Activated CD4-positive, alpha-beta T cell treated with anti-CD3 and anti-CD28 coated beads, Interleukin-2, amount 10 ng/mL, durations not matched to agents 7 days and 5 days (primary cell): Measurements from ENCODE around the gene OR2T10. TPM values are rescaled to one million over a fixed set of nuclear protein-coding genes. Genes with fewer than 3 reads are reported as not detected.
"Not testable (repeated sequence)": the region's sequence is repeated elsewhere in the genome, so short reads cannot be mapped to it uniquely, and the experiment has no call there.

Experiments
- CTCF ChIA-PET: fragments of 350-600 bp; sonication (Branson Sonifier 250); formaldehyde crosslinking; loops from one replicate; lab custom pipeline; 2021; ENCODE audit warnings: antibody characterized with exemption; lab: Charles Lee
- POLR2A ChIA-PET: fragments of 350-600 bp; sonication (Branson Sonifier 250); formaldehyde crosslinking; loops from one replicate; lab custom pipeline; 2021; ENCODE audit warnings: antibody characterized with exemption; lab: Charles Lee
- DNase-seq: peaks from one replicate; pipeline ENCODE4 v3.0.0-alpha.2; 2020
- H3K27ac Mint-ChIP-seq: one replicate; pipeline ENCODE4 v1.8.0; 2021; ENCODE audit warnings: mild to moderate bottlenecking, moderate library complexity, mixed read lengths
- H3K27me3 Mint-ChIP-seq: one replicate; pipeline ENCODE4 v1.8.0; 2021; ENCODE audit warnings: mixed read lengths
- H3K36me3 Mint-ChIP-seq: one replicate; pipeline ENCODE4 v1.8.0; 2021; ENCODE audit warnings: low read depth, mixed read lengths
- H3K4me1 Mint-ChIP-seq: one replicate; pipeline ENCODE4 v1.8.0; 2021; ENCODE audit warnings: mixed read lengths
- H3K4me3 Mint-ChIP-seq: one replicate; pipeline ENCODE4 v1.8.0; 2021; ENCODE audit warnings: mild to moderate bottlenecking, moderate library complexity, mixed read lengths
- H3K9me3 Mint-ChIP-seq: one replicate; pipeline ENCODE4 v1.8.0; 2021; ENCODE audit warnings: mixed read lengths
- total RNA-seq, 2 experiments: library from RNA; stranded (reverse); gene quantifications; one replicate each; pipeline ENCODE4 v1.2.3, GENCODE V29; 2021

OR2T10 gene
- not detected for total RNA-seq

GRCh38 chr1:248597589-248597988 lies at the start of gene OR2T10:
Gene OR2T10 (minus strand): TSS chr1:248597700. CDS start chr1:248593768, 3,932 bp downstream.
- Mint-ChIP-seq H3K27ac (no peak within 1 kb of the TSS), H3K36me3 (no peaks in the 10 kb centered on the region), H3K9me3 (no peaks in the 10 kb centered on the region), H3K4me3 (no peak within 1 kb of the TSS), H3K27me3 (peaks cover 3% of the 10 kb centered on the region), H3K4me1 (peaks cover 5% of the 10 kb centered on the region)
- ChIA-PET CTCF (no interaction called here), POLR2A (no interaction called here)
- DNase-seq, result no peak

- H3K27ac Mint-ChIP-seq, DNase-seq, H3K36me3 Mint-ChIP-seq, POLR2A ChIA-PET, H3K27me3 Mint-ChIP-seq, H3K4me3 Mint-ChIP-seq, H3K4me1 Mint-ChIP-seq, H3K9me3 Mint-ChIP-seq, CTCF ChIA-PET: not testable (repeated sequence)
These were observed 47.7 kb upstream of the OR2T10 start, which contains the start of gene OR2T35 for GRCh38 chr1:248645178-248645577. Gene OR2T35 (minus strand): TSS chr1:248645278. CDS start chr1:248639258, 6,020 bp downstream.

- not testable (repeated sequence) for H3K9me3 Mint-ChIP-seq, H3K27me3 Mint-ChIP-seq
These were observed 45.6 kb upstream of the OR2T10 start for GRCh38 chr1:248642971-248643651.

GRCh38 chr1:248641583-248641982 lies 44.1 kb upstream of the OR2T10 start:
- CTCF ChIA-PET, result not testable (repeated sequence)

More at GRCh38 chr1:248642971-248643651, 45.6 kb upstream of the OR2T10 start:
- H3K36me3 Mint-ChIP-seq, H3K4me1 Mint-ChIP-seq, CTCF ChIA-PET, H3K27ac Mint-ChIP-seq, POLR2A ChIA-PET, H3K4me3 Mint-ChIP-seq, DNase-seq: not testable (repeated sequence)

GRCh38 chr1:248640906-248641305 lies 43.4 kb upstream of the OR2T10 start:
- POLR2A ChIA-PET, DNase-seq, H3K36me3 Mint-ChIP-seq, H3K27me3 Mint-ChIP-seq, CTCF ChIA-PET, H3K4me1 Mint-ChIP-seq, H3K4me3 Mint-ChIP-seq, H3K27ac Mint-ChIP-seq, H3K9me3 Mint-ChIP-seq: not testable (repeated sequence)

More at GRCh38 chr1:248641583-248641982, 44.1 kb upstream of the OR2T10 start:
- H3K27me3 Mint-ChIP-seq, POLR2A ChIA-PET, H3K27ac Mint-ChIP-seq, H3K36me3 Mint-ChIP-seq, H3K4me3 Mint-ChIP-seq, H3K9me3 Mint-ChIP-seq, H3K4me1 Mint-ChIP-seq, DNase-seq: not testable (repeated sequence)

GRCh38 chr1:248639652-248640051 lies 42.2 kb upstream of the OR2T10 start:
- CTCF ChIA-PET, H3K4me1 Mint-ChIP-seq, H3K4me3 Mint-ChIP-seq, H3K36me3 Mint-ChIP-seq, H3K9me3 Mint-ChIP-seq, POLR2A ChIA-PET, DNase-seq, H3K27me3 Mint-ChIP-seq, H3K27ac Mint-ChIP-seq: not testable (repeated sequence)

GRCh38 chr1:248636612-248637011 lies 39.1 kb upstream of the OR2T10 start:
- CTCF ChIA-PET, H3K36me3 Mint-ChIP-seq, POLR2A ChIA-PET, H3K27ac Mint-ChIP-seq, H3K27me3 Mint-ChIP-seq, H3K4me3 Mint-ChIP-seq, DNase-seq, H3K4me1 Mint-ChIP-seq, H3K9me3 Mint-ChIP-seq: not testable (repeated sequence)

GRCh38 chr1:248634991-248635390 lies 37.5 kb upstream of the OR2T10 start, which contains the start of gene OR2T11:
Gene OR2T11 (minus strand): TSS chr1:248635091. CDS start chr1:248627128, 7,963 bp downstream.
- H3K36me3 Mint-ChIP-seq, H3K4me1 Mint-ChIP-seq, H3K27me3 Mint-ChIP-seq, DNase-seq, H3K4me3 Mint-ChIP-seq, H3K9me3 Mint-ChIP-seq, POLR2A ChIA-PET, CTCF ChIA-PET, H3K27ac Mint-ChIP-seq: not testable (repeated sequence)

GRCh38 chr1:248631354-248632008 lies 34.0 kb upstream of the OR2T10 start:
- ChIA-PET CTCF (no interaction called here), POLR2A (no interaction called here)
- Mint-ChIP-seq H3K9me3 (no peaks in the 10 kb centered on the region), H3K4me1 (no peaks in the 10 kb centered on the region), H3K27ac (no peak overlapping the region), H3K36me3 (no peaks in the 10 kb centered on the region), H3K4me3 (no peak overlapping the region), H3K27me3 (no peaks in the 10 kb centered on the region)
- no peak for DNase-seq

- no peaks in the 10 kb centered on the region for H3K9me3 Mint-ChIP-seq
These were observed 33.1 kb upstream of the OR2T10 start for GRCh38 chr1:248630551-248630950.

GRCh38 chr1:248627971-248628844 lies 30.7 kb upstream of the OR2T10 start:
- no peak overlapping the region for H3K27ac Mint-ChIP-seq
- H3K36me3 Mint-ChIP-seq, result no peaks in the 10 kb centered on the region
- H3K4me3 Mint-ChIP-seq, result no peak overlapping the region
- CTCF ChIA-PET, result no interaction called here
- H3K9me3 Mint-ChIP-seq, result no peaks in the 10 kb centered on the region
- no peaks in the 10 kb centered on the region for H3K27me3 Mint-ChIP-seq
- POLR2A ChIA-PET, result no interaction called here
- no peaks in the 10 kb centered on the region for H3K4me1 Mint-ChIP-seq
- no peak for DNase-seq

More at GRCh38 chr1:248630551-248630950, 33.1 kb upstream of the OR2T10 start:
- no peaks in the 10 kb centered on the region for H3K27me3 Mint-ChIP-seq
- DNase-seq, result no peak
- H3K4me3 Mint-ChIP-seq, result no peak overlapping the region
- POLR2A ChIA-PET, result no interaction called here
- no peaks in the 10 kb centered on the region for H3K36me3 Mint-ChIP-seq
- H3K27ac Mint-ChIP-seq, result no peak overlapping the region
- CTCF ChIA-PET, result no interaction called here
- H3K4me1 Mint-ChIP-seq, result no peaks in the 10 kb centered on the region

- no peak overlapping the region for H3K4me3 Mint-ChIP-seq
- H3K36me3 Mint-ChIP-seq, result no peaks in the 10 kb centered on the region
- CTCF ChIA-PET, result no interaction called here
- POLR2A ChIA-PET, result no interaction called here
- H3K4me1 Mint-ChIP-seq, result no peaks in the 10 kb centered on the region
- no peak for DNase-seq
- no peaks in the 10 kb centered on the region for H3K27me3 Mint-ChIP-seq
- no peak overlapping the region for H3K27ac Mint-ChIP-seq
- no peaks in the 10 kb centered on the region for H3K9me3 Mint-ChIP-seq
These were observed 28.5 kb upstream of the OR2T10 start for GRCh38 chr1:248625971-248626370.

GRCh38 chr1:248625166-248625565 lies 27.7 kb upstream of the OR2T10 start:
- Mint-ChIP-seq H3K9me3 (no peaks in the 10 kb centered on the region), H3K27me3 (no peaks in the 10 kb centered on the region), H3K4me3 (no peak overlapping the region), H3K27ac (no peak overlapping the region), H3K36me3 (no peaks in the 10 kb centered on the region), H3K4me1 (no peaks in the 10 kb centered on the region)
- ChIA-PET POLR2A (no interaction called here), CTCF (no interaction called here)
- DNase-seq, result no peak
